ENCODE measurements around the gene CCM2L. TPM values are rescaled to one million over a fixed set of nuclear protein-coding genes. Genes with fewer than 3 reads are reported as not detected.

Gene CCM2L
- total and polyA plus RNA-seq, 7 donors: 3.3 to 7.3 (median 4.0) TPM

DNA sequence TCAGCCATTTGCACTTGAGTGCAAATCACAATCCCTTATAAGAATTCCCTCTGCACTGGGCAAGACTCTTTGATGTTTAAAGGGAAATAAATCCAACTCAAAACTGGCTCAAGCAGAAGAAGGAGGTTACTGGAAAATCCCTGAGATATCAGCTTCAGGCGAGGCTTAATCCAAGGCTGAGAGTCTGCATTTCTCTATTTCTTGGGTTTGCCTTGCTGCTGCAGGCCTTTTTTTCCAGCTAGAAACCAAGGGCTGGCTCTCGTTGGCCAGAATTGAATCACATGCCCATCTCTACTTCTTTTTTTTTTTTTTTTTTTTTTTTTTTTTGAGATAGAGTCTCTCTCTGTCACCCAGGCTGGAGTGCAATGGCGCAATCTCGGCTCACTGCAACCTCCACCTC lies 53.5 kb downstream of the CCM2L start:
- no peak overlapping the region for H3K4me3 ChIP-seq
- 68 to 83% (median 81%) methylated on average over 4 of the region's 4 CpGs for WGBS, 3 donors
- H3K4me1 ChIP-seq: no peaks in the 10 kb centered on the region
- intact Hi-C loops (cut with DNase I): no loop called here
- TF ChIP-seq, protein P1, sequence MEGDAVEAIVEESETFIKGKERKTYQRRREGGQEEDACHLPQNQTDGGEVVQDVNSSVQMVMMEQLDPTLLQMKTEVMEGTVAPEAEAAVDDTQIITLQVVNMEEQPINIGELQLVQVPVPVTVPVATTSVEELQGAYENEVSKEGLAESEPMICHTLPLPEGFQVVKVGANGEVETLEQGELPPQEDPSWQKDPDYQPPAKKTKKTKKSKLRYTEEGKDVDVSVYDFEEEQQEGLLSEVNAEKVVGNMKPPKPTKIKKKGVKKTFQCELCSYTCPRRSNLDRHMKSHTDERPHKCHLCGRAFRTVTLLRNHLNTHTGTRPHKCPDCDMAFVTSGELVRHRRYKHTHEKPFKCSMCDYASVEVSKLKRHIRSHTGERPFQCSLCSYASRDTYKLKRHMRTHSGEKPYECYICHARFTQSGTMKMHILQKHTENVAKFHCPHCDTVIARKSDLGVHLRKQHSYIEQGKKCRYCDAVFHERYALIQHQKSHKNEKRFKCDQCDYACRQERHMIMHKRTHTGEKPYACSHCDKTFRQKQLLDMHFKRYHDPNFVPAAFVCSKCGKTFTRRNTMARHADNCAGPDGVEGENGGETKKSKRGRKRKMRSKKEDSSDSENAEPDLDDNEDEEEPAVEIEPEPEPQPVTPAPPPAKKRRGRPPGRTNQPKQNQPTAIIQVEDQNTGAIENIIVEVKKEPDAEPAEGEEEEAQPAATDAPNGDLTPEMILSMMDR (IDR thresholded peaks at IDR 0.05): no peak
- DNase-seq (no peak), ATAC-seq (no peak)
- H3K27ac ChIP-seq: no peak overlapping the region
- H3K36me3 ChIP-seq (ENCODE audit: insufficient read depth in 1 of 2, low read depth in 1 of 2): no peaks in the 10 kb centered on the region
- peaks cover 0 to 10% (median 3%) of the 10 kb centered on the region in 3 donors for H3K27me3 ChIP-seq (ENCODE audit: insufficient read depth in 3 of 3, low read length in 2 of 3)
- no peaks in the 10 kb centered on the region for H3K9me3 ChIP-seq

DNA sequence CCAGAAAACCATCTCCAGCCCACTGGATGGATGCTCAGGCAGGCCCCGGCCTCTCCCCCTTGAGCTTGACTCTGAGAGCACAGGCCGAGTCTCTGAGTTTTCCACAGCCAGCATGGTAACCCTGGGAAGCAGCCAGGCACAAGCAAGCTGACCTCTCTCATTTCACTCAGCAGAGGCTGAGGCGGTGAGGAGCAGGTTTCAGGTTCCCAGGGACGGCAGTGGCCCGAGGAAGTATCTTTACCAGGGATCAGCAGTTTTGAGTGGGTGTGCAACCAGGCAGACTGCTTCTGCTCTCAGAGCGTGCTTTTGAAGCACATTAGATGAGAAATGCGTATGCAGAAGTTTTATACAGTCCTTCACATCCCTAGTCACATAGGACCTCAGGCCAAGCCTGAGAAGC lies 54.4 kb downstream of the CCM2L start:
- TF ChIP-seq, protein P1 (IDR thresholded peaks at IDR 0.05): no peak
- no peaks in the 10 kb centered on the region for H3K36me3 ChIP-seq (ENCODE audit: insufficient read depth in 1 of 2, low read depth in 1 of 2)
- peaks cover 0 to 6% (median 0%) of the 10 kb centered on the region in 3 donors for H3K27me3 ChIP-seq (ENCODE audit: insufficient read depth in 3 of 3, low read length in 2 of 3)
- no peaks in the 10 kb centered on the region for H3K4me1 ChIP-seq
- DNase-seq (no peak), ATAC-seq (peak; percentile 43 to 74 (median 52))
- no peak overlapping the region for H3K4me3 ChIP-seq
- peak overlapping the region; percentile 18 for H3K27ac ChIP-seq
- intact Hi-C loops (cut with DNase I): no loop called here
- no peaks in the 10 kb centered on the region for H3K9me3 ChIP-seq
- WGBS, 3 donors: 27 to 42% (median 35%) methylated on average over 7 of the region's 7 CpGs

DNA sequence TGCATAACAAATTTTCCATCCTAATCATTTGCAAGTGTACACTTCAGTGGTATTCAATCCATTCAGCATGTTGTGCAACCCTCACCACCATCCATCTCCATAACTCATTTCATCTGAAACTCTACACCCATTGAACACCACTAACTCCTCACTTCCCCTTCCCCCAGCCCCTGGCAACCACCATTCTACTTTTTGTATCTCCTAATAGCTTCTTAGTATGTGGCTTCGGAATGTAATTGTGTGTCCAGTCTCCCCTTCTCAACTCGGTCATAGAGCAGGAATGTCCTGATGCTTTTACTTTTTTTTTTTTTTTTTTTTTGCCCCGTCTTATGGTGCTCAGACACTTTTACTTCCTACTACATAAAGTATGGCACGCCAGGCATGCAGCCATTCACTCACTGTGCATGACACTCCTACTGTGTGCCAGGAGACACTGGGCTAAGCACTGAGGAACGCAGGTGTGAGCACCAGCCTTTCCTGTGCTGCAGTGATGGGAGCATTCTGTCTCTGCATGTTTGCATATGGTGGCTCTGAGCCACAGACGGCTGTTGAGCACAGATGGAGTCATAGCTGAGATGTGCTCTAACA lies 57.1 kb downstream of the CCM2L start:
- no peak overlapping the region for H3K27ac ChIP-seq
- H3K4me1 ChIP-seq: no peaks in the 10 kb centered on the region
- peak; percentile 54 to 82 (median 74) for ATAC-seq
- 32 to 52% (median 34%) methylated on average over 6 of the region's 6 CpGs for whole genome bisulfite sequencing, 3 donors
- H3K4me3 ChIP-seq: no peak overlapping the region
- TF ChIP-seq, protein P1 (IDR thresholded peaks at IDR 0.05): no peak
- DNase-seq: no peak
- no peaks in the 10 kb centered on the region for H3K27me3 ChIP-seq (ENCODE audit: insufficient read depth in 3 of 3, low read length in 2 of 3)
- H3K9me3 ChIP-seq: no peaks in the 10 kb centered on the region
- intact Hi-C loops (cut with DNase I): no loop called here
- H3K36me3 ChIP-seq (ENCODE audit: insufficient read depth in 1 of 2, low read depth in 1 of 2): no peaks in the 10 kb centered on the region

DNA sequence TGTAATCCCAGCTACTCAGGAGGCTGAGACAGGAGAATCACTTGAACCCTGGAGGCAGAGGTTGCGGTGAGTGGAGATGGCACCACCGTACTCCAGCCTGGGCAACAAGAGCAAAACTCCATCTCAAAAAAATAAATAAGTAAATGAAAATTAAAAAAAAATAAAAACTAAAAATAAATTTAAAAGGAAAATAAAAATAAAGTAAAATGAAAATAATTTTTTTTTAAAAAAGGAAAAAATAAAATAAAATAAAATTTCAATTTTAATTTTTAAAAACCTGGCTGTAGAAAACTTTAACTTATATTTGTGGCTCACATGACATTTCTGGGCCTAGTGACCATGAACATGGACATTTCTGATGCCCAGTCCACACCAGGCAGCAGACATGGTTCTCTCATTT lies 57.9 kb downstream of the CCM2L start:
- no peak for DNase-seq
- intact Hi-C loops (cut with DNase I): no loop called here
- Histone ChIP-seq H3K36me3 (ENCODE audit: insufficient read depth in 1 of 2, low read depth in 1 of 2) (no peaks in the 10 kb centered on the region), H3K4me3 (no peak overlapping the region), H3K4me1 (no peaks in the 10 kb centered on the region), H3K27me3 (ENCODE audit: insufficient read depth in 3 of 3, low read length in 2 of 3) (no peaks in the 10 kb centered on the region), H3K27ac (no peak overlapping the region), H3K9me3 (no peaks in the 10 kb centered on the region)
- ATAC-seq: no peak
- TF ChIP-seq, protein P1 (IDR thresholded peaks at IDR 0.05): no peak
- 97 to 100% (median 98%) methylated on average over 2 of the region's 2 CpGs for WGBS, 3 donors

DNA sequence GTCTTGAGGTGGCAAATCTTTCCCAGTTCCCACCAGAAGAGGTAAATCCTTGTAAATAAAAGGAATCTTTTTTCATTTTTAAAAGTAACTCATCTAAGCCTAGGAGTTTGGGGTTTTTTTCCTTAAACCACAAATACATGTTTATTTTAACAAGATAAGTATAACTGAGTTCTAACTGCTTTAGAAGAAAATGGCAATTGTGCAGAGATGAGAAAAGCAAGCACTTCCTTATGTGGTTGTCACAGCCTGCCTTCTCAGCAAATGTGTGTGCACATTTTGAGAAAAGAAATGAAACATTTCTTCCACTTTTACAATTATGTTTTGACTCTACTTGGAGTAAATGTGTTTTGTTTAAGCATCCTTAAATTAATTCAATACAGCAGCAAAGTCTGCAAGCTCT lies 59.5 kb downstream of the CCM2L start:
- no peak for ATAC-seq
- Histone ChIP-seq H3K27me3 (ENCODE audit: insufficient read depth in 3 of 3, low read length in 2 of 3) (peaks cover 0 to 2% (median 0%) of the 10 kb centered on the region in 3 donors), H3K36me3 (ENCODE audit: insufficient read depth in 1 of 2, low read depth in 1 of 2) (no peaks in the 10 kb centered on the region), H3K4me1 (no peaks in the 10 kb centered on the region), H3K9me3 (no peaks in the 10 kb centered on the region), H3K27ac (no peak overlapping the region), H3K4me3 (no peak overlapping the region)
- no peak for DNase-seq
- intact Hi-C loops (cut with DNase I): no loop called here
- TF ChIP-seq, protein P1 (IDR thresholded peaks at IDR 0.05): no peak

All from psoas muscle (tissue), 8 donors.